ENCODE measurements around the gene MAL. TPM values are rescaled to one million over a fixed set of nuclear protein-coding genes. Genes with fewer than 3 reads are reported as not detected.

MAL gene
- total RNA-seq, 2 donors from 2014 or later, result 3.1 to 8.0 TPM

GRCh38 chr2:95001701-95002100 is 23.8 kb upstream of the MAL start:
- Histone ChIP-seq H3K4me3 (no peak overlapping the region), H3K27ac (no peak overlapping the region), H3K4me1 (replicated peaks) (no peaks in the 10 kb centered on the region), H3K9me3 (no peaks in the 10 kb centered on the region), H3K36me3 (no peaks in the 10 kb centered on the region), H3K27me3 (replicated peaks; ENCODE audit: insufficient read depth) (no peaks in the 10 kb centered on the region)
- intact Hi-C loops (cut with DNase I), result no loop called here
- 58% methylated on average over 2 of the region's 2 CpGs for WGBS
- no peak for DNase-seq (ENCODE audit: low spot score)
- TF ChIP-seq CTCF (IDR thresholded peaks at IDR 0.05) (no peak), POLR2A (IDR thresholded peaks at IDR 0.05) (no peak), POLR2AphosphoS5 (IDR thresholded peaks at IDR 0.05) (no peak)

- intact Hi-C loops (cut with DNase I), result no loop called here
- H3K4me1 ChIP-seq (replicated peaks), result no peaks in the 10 kb centered on the region
- TF ChIP-seq POLR2AphosphoS5 (IDR thresholded peaks at IDR 0.05) (no peak), POLR2A (IDR thresholded peaks at IDR 0.05) (no peak), CTCF (IDR thresholded peaks at IDR 0.05) (no peak)
- no peak for DNase-seq (ENCODE audit: low spot score)
- H3K27ac ChIP-seq, result no peak overlapping the region
- no peaks in the 10 kb centered on the region for H3K36me3 ChIP-seq
- H3K9me3 ChIP-seq, result no peaks in the 10 kb centered on the region
- 83% methylated on average over 5 of the region's 5 CpGs for WGBS
- no peaks in the 10 kb centered on the region for H3K27me3 ChIP-seq (replicated peaks; ENCODE audit: insufficient read depth)
- H3K4me3 ChIP-seq, result no peak overlapping the region
These were observed 23.0 kb upstream of the MAL start for GRCh38 chr2:95002498-95002897.

- Histone ChIP-seq H3K27me3 (replicated peaks; ENCODE audit: insufficient read depth) (no peaks in the 10 kb centered on the region), H3K9me3 (no peaks in the 10 kb centered on the region), H3K27ac (no peak overlapping the region), H3K4me3 (no peak overlapping the region), H3K4me1 (replicated peaks) (no peaks in the 10 kb centered on the region), H3K36me3 (no peaks in the 10 kb centered on the region)
- TF ChIP-seq POLR2A (IDR thresholded peaks at IDR 0.05), result no peak
- no peak for TF ChIP-seq POLR2AphosphoS5 (IDR thresholded peaks at IDR 0.05)
- WGBS, result 76% methylated on average over 5 of the region's 5 CpGs
- no peak for DNase-seq (ENCODE audit: low spot score)
- intact Hi-C loops (cut with DNase I), result no loop called here
These were observed 21.2 kb upstream of the MAL start for GRCh38 chr2:95004287-95004686.

GRCh38 chr2:95004711-95005110 is 20.8 kb upstream of the MAL start:
- Histone ChIP-seq H3K4me3 (no peak overlapping the region), H3K4me1 (replicated peaks) (no peaks in the 10 kb centered on the region), H3K27ac (no peak overlapping the region), H3K9me3 (no peaks in the 10 kb centered on the region), H3K27me3 (replicated peaks; ENCODE audit: insufficient read depth) (no peaks in the 10 kb centered on the region), H3K36me3 (no peaks in the 10 kb centered on the region)
- WGBS, result 56% methylated on average over 8 of the region's 8 CpGs
- intact Hi-C loops (cut with DNase I), result no loop called here
- DNase-seq (ENCODE audit: low spot score), result no peak
- TF ChIP-seq CTCF (IDR thresholded peaks at IDR 0.05) (no peak), POLR2A (IDR thresholded peaks at IDR 0.05) (no peak), POLR2AphosphoS5 (IDR thresholded peaks at IDR 0.05) (no peak)

- intact Hi-C loops (cut with DNase I), result no loop called here
- Histone ChIP-seq H3K4me1 (replicated peaks) (no peaks in the 10 kb centered on the region), H3K36me3 (no peaks in the 10 kb centered on the region), H3K27me3 (replicated peaks; ENCODE audit: insufficient read depth) (no peaks in the 10 kb centered on the region), H3K27ac (no peak overlapping the region), H3K9me3 (no peaks in the 10 kb centered on the region), H3K4me3 (no peak overlapping the region)
- TF ChIP-seq POLR2A (IDR thresholded peaks at IDR 0.05), result no peak
- WGBS, result 80% methylated on average over 9 of the region's 9 CpGs
- no peak for DNase-seq (ENCODE audit: low spot score)
These were observed 19.8 kb upstream of the MAL start for GRCh38 chr2:95005726-95006125.

- Histone ChIP-seq H3K27ac (no peak overlapping the region), H3K36me3 (no peaks in the 10 kb centered on the region), H3K9me3 (no peaks in the 10 kb centered on the region), H3K4me3 (no peak overlapping the region), H3K27me3 (replicated peaks; ENCODE audit: insufficient read depth) (no peaks in the 10 kb centered on the region), H3K4me1 (replicated peaks) (no peaks in the 10 kb centered on the region)
- intact Hi-C loops (cut with DNase I), result no loop called here
- TF ChIP-seq POLR2AphosphoS5 (IDR thresholded peaks at IDR 0.05), result no peak
- TF ChIP-seq CTCF (IDR thresholded peaks at IDR 0.05), result no peak
- no peak for TF ChIP-seq POLR2A (IDR thresholded peaks at IDR 0.05)
- 79% methylated on average over 7 of the region's 7 CpGs for WGBS
- no peak for DNase-seq (ENCODE audit: low spot score)
These were observed 18.9 kb upstream of the MAL start for GRCh38 chr2:95006588-95006987.

Measured in prostate gland (tissue), 2 donors.